ENCODE results near the gene MRGPRD. TPM values are rescaled to one million over a fixed set of nuclear protein-coding genes. Genes with fewer than 3 reads are reported as not detected.

Gene MRGPRD
- total RNA-seq, 1 experiment from 2014 or later = not detected

DNA sequence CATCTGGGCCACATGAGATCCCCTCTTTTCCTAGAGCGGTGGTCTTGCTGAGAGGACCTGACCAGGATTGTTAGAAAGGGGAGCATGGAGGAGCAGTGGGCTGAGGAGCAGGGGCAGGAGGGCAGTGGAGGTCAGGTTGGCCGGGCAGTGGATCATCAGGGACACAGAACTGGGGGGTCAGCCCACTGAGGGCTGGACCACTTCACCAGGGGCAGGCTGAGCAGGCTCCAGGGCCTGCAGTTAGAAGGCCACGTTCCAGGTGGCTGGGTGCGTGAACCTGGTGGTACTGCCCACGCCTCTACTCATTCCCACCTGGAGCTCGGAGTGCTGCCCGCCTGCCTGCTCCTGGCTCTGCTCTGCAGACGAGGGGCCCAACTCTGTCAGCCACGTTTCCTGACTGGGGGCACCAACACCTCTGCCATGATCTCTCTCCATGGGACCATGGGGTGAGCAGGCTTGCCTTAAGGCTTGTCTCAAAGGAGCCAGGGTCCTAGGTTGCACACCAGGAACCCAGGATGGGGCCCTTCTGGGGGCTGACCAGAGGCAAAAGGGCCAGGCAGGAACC lies 22.6 kb upstream of the MRGPRD start:
- DNase-seq (ENCODE audit: low spot score) (peak; percentile 3), ATAC-seq (no peak)
- H3K27ac Mint-ChIP-seq = no peak overlapping the region

DNA sequence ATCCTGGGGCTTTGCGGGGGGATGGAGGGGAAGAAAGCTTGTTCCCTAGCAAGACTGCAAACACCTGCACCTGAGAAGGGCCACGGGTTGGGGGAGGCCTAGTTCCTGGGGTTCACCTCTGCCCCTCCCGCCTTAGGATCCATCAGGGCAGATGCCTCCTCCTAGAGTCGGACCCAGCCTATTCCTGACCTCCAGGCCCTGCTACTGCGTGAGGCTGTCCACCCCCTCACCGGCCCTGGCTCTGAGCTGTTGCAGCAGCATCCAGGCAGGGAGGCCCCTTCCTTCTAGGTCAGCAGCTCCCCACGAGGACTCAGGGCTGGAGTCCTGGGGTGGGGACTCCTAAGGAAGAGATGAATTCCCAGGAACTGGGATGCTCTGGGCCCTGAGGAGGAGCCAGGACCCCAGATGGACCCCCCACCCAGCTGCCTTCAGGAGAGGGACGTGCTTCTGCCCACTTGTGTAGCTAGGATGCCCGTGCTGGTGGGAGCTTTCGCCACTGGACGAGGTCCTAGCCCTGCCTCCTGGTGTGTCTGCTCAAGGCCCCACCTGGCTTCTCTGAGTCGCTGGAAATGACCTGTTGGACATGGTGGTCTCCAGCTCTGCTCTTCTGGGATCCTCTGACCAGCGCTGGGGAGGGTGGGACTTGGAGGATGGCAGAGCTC lies 21.9 kb upstream of the MRGPRD start:
- no peak for TF ChIP-seq RORB (CRISPR knock-in tag; IDR thresholded peaks at IDR 0.05)
- TF ChIP-seq RELA (CRISPR knock-in tag; IDR thresholded peaks at IDR 0.05; ENCODE audit: borderline replicate concordance) = no peak
- no peak for TF ChIP-seq ATF1 (CRISPR knock-in tag; IDR thresholded peaks at IDR 0.05)
- TF ChIP-seq, protein P1, sequence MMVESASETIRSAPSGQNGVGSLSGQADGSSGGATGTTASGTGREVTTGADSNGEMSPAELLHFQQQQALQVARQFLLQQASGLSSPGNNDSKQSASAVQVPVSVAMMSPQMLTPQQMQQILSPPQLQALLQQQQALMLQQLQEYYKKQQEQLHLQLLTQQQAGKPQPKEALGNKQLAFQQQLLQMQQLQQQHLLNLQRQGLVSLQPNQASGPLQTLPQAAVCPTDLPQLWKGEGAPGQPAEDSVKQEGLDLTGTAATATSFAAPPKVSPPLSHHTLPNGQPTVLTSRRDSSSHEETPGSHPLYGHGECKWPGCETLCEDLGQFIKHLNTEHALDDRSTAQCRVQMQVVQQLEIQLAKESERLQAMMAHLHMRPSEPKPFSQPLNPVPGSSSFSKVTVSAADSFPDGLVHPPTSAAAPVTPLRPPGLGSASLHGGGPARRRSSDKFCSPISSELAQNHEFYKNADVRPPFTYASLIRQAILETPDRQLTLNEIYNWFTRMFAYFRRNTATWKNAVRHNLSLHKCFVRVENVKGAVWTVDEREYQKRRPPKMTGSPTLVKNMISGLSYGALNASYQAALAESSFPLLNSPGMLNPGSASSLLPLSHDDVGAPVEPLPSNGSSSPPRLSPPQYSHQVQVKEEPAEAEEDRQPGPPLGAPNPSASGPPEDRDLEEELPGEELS (CRISPR knock-in tag; IDR thresholded peaks at IDR 0.05) = no peak
- TF ChIP-seq, protein P2, sequence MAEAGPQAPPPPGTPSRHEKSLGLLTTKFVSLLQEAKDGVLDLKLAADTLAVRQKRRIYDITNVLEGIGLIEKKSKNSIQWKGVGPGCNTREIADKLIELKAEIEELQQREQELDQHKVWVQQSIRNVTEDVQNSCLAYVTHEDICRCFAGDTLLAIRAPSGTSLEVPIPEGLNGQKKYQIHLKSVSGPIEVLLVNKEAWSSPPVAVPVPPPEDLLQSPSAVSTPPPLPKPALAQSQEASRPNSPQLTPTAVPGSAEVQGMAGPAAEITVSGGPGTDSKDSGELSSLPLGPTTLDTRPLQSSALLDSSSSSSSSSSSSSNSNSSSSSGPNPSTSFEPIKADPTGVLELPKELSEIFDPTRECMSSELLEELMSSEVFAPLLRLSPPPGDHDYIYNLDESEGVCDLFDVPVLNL (CRISPR knock-in tag; IDR thresholded peaks at IDR 0.05; ENCODE audit: borderline replicate concordance, low read depth) = no peak
- TF ChIP-seq ZNF671 (CRISPR knock-in tag; IDR thresholded peaks at IDR 0.05) = no peak
- TF ChIP-seq, protein P3, sequence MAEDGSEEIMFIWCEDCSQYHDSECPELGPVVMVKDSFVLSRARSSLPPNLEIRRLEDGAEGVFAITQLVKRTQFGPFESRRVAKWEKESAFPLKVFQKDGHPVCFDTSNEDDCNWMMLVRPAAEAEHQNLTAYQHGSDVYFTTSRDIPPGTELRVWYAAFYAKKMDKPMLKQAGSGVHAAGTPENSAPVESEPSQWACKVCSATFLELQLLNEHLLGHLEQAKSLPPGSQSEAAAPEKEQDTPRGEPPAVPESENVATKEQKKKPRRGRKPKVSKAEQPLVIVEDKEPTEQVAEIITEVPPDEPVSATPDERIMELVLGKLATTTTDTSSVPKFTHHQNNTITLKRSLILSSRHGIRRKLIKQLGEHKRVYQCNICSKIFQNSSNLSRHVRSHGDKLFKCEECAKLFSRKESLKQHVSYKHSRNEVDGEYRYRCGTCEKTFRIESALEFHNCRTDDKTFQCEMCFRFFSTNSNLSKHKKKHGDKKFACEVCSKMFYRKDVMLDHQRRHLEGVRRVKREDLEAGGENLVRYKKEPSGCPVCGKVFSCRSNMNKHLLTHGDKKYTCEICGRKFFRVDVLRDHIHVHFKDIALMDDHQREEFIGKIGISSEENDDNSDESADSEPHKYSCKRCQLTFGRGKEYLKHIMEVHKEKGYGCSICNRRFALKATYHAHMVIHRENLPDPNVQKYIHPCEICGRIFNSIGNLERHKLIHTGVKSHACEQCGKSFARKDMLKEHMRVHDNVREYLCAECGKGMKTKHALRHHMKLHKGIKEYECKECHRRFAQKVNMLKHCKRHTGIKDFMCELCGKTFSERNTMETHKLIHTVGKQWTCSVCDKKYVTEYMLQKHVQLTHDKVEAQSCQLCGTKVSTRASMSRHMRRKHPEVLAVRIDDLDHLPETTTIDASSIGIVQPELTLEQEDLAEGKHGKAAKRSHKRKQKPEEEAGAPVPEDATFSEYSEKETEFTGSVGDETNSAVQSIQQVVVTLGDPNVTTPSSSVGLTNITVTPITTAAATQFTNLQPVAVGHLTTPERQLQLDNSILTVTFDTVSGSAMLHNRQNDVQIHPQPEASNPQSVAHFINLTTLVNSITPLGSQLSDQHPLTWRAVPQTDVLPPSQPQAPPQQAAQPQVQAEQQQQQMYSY (CRISPR knock-in tag; IDR thresholded peaks at IDR 0.05) = no peak
- no peak for TF ChIP-seq TP53 (CRISPR knock-in tag; IDR thresholded peaks at IDR 0.05)
- Mint-ChIP-seq H3K9me3 (no peaks in the 10 kb centered on the region), H3K36me3 (no peaks in the 10 kb centered on the region), H3K27ac (no peak overlapping the region), H3K4me3 (no peak overlapping the region), H3K27me3 (ENCODE audit: low read depth) (no peaks in the 10 kb centered on the region), H3K4me1 (peaks cover 8% of the 10 kb centered on the region)
- ChIA-PET POLR2A (interaction anchor here (1.0 kb wide), 1 partner anchor 12 kb away, joined by 4 read pairs; no protein-coding TSS in a partner anchor), CTCF (interaction anchor here (0.7 to 3.2 kb wide), 8 partner anchors 9 to 529 kb away, joined by 3 to 14 read pairs (median 4); no protein-coding TSS in a partner anchor)
- DNase-seq (ENCODE audit: low spot score) (peak; percentile 8), ATAC-seq (no peak)

More for the DNA sequence above, 22.6 kb upstream of the MRGPRD start:
- Mint-ChIP-seq H3K4me1 (peaks cover 13% of the 10 kb centered on the region), H3K27me3 (ENCODE audit: low read depth) (no peaks in the 10 kb centered on the region), H3K36me3 (no peaks in the 10 kb centered on the region), H3K4me3 (no peak overlapping the region), H3K9me3 (no peaks in the 10 kb centered on the region)
- ChIA-PET POLR2A (interaction anchor here (1.0 kb wide), 1 partner anchor 11 kb away, joined by 4 read pairs; no protein-coding TSS in a partner anchor), CTCF (interaction anchor here (1.3 to 3.2 kb wide), 4 partner anchors 9 to 113 kb away, joined by 3 to 14 read pairs (median 6); no protein-coding TSS in a partner anchor)
- TF ChIP-seq GTF2I (CRISPR knock-in tag; conservative IDR thresholded peaks at IDR 0.05) = no peak
- TF ChIP-seq RELA (CRISPR knock-in tag; IDR thresholded peaks at IDR 0.05; ENCODE audit: borderline replicate concordance) = no peak
- TF ChIP-seq NFE2L1 (CRISPR knock-in tag; IDR thresholded peaks at IDR 0.05) = no peak
- no peak for TF ChIP-seq ELF4 (CRISPR knock-in tag; IDR thresholded peaks at IDR 0.05; ENCODE audit: low read depth)
- TF ChIP-seq, protein P4, sequence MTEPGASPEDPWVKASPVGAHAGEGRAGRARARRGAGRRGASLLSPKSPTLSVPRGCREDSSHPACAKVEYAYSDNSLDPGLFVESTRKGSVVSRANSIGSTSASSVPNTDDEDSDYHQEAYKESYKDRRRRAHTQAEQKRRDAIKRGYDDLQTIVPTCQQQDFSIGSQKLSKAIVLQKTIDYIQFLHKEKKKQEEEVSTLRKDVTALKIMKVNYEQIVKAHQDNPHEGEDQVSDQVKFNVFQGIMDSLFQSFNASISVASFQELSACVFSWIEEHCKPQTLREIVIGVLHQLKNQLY (CRISPR knock-in tag; IDR thresholded peaks at IDR 0.05) = no peak
- no peak for TF ChIP-seq ZNF263 (CRISPR knock-in tag; IDR thresholded peaks at IDR 0.05; ENCODE audit: low read depth)

Measured in WTC11 (cell line).